HFFc6 (cell line): Measurements from ENCODE around the gene ADRA2A. TPM values are rescaled to one million over a fixed set of nuclear protein-coding genes. Genes with fewer than 3 reads are reported as not detected.

Experiments used
- DNase-seq: peaks from one replicate; pipeline ENCODE4 v3.0.0-alpha.2; 2018
- H3K27ac Mint-ChIP-seq: 2 replicates; pipeline ENCODE4 v1.8.0; 2020; ENCODE audit warnings: mild to moderate bottlenecking, mixed read lengths
- H3K27me3 Mint-ChIP-seq: 2 replicates; pipeline ENCODE4 v1.8.0; 2021; ENCODE audit warnings: mild to moderate bottlenecking, moderate library complexity, mixed read lengths; ENCODE audit not compliant: insufficient read depth
- H3K36me3 Mint-ChIP-seq: 2 replicates; pipeline ENCODE4 v1.8.0; 2021; ENCODE audit warnings: low read depth, mixed read lengths
- H3K4me1 Mint-ChIP-seq: 2 replicates; pipeline ENCODE4 v1.8.0; 2020; ENCODE audit warnings: low read depth, mixed read lengths
- H3K4me3 Mint-ChIP-seq: 2 replicates; pipeline ENCODE4 v1.8.0; 2020; ENCODE audit warnings: mild to moderate bottlenecking, moderate library complexity, mixed read lengths
- H3K9me3 Mint-ChIP-seq: 2 replicates; pipeline ENCODE4 v1.8.0; 2020; ENCODE audit warnings: mild to moderate bottlenecking, mixed read lengths
- total RNA-seq, 6 experiments: library from RNA; stranded (reverse); fragmentation: NEBNext Ultra II Directional; extraction: Animal tissue kit (Norgen Biotek cat#: 25700); gene quantifications; 2 replicates in 1 of 6; 3 replicates in 5 of 6; pipeline ENCODE4 v1.2.3, GENCODE V29; 2021
- TF ChIP-seq, protein P1 (sequence below): fragments of 200-600 bp; sonication (generic); IDR thresholded peaks from 2 replicates; pipeline ENCODE4 v1.5.0; 2021; ENCODE audit warnings: antibody characterized with exemption, mild to moderate bottlenecking

ADRA2A gene
- total RNA-seq, 6 experiments from 2014 or later = not detected

DNA sequence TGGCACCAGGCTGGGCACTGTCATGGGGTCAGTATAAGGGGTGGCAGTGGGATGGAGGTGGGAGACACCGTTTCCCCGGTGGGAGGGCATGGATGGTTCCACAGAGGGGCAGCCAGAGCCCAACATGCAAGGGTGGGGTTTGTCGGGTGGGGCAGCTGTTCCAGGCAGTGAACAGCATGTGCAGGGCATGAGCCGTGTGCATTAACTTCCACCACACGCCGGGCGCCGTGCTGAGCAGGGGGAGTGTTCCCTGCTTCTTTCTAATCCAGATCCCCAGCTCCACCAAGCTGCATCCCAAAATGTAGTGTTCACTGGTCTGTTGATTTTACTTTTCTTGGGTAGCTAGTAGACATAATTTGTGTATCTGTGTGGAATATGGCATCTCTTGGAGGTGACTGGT lies 29.3 kb downstream of the ADRA2A start:
- Mint-ChIP-seq H3K27me3 (peaks cover 7% of the 10 kb centered on the region; the same call in 1 of the 2 replicates), H3K36me3 (no peaks in the 10 kb centered on the region)

DNA sequence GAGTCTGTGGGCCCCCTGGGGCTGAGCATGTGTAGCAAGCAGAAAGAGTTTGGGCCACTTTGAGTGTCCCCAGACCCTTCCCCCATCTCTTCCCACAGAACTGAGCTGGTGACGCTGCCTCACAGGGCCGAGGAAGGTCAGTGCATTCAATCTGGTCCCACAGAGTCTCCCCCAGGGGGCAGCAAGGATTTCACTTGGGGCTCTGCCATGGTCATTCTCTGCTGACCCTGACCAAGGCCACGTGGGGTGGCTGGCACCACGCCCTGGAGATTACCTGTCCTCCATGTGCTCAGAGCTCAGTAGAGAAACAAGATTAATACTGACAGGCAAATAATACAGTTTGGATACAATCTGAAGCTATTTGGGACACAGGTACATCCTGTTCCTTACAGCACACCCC lies 30.2 kb downstream of the ADRA2A start:
- TF ChIP-seq, protein P1, sequence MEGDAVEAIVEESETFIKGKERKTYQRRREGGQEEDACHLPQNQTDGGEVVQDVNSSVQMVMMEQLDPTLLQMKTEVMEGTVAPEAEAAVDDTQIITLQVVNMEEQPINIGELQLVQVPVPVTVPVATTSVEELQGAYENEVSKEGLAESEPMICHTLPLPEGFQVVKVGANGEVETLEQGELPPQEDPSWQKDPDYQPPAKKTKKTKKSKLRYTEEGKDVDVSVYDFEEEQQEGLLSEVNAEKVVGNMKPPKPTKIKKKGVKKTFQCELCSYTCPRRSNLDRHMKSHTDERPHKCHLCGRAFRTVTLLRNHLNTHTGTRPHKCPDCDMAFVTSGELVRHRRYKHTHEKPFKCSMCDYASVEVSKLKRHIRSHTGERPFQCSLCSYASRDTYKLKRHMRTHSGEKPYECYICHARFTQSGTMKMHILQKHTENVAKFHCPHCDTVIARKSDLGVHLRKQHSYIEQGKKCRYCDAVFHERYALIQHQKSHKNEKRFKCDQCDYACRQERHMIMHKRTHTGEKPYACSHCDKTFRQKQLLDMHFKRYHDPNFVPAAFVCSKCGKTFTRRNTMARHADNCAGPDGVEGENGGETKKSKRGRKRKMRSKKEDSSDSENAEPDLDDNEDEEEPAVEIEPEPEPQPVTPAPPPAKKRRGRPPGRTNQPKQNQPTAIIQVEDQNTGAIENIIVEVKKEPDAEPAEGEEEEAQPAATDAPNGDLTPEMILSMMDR = no peak
- Mint-ChIP-seq H3K9me3 (no peaks in the 10 kb centered on the region), H3K4me1 (no peaks in the 10 kb centered on the region), H3K27ac (no peak overlapping the region), H3K36me3 (no peaks in the 10 kb centered on the region), H3K27me3 (peaks cover 7% of the 10 kb centered on the region; the same call in 1 of the 2 replicates), H3K4me3 (no peak overlapping the region)
- DNase-seq = no peak

More for the DNA sequence above, 29.3 kb downstream of the ADRA2A start:
- Mint-ChIP-seq H3K27ac (no peak overlapping the region), H3K4me1 (no peaks in the 10 kb centered on the region), H3K4me3 (no peak overlapping the region), H3K9me3 (no peaks in the 10 kb centered on the region)
- TF ChIP-seq, protein P1 = no peak
- no peak for DNase-seq

DNA sequence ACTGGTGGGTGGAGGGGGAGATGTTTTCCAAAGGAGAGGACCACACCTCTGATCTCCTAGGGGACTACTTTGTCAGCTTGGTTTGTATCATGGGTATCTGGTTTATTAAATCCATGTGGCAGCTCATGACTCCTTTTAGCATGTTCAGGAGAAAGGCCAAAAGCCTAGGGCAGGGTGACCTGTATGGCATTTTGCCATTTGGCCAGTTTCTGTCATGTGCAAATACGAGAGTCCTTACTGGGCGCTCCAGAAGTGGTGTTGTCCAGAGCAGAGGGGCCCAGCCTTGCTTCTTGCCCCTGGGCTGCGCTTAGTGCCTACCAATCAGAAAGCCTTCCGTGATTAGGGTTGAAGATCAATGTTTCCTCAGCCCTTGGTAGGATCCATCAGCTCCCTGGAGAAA lies 31.0 kb downstream of the ADRA2A start:
- H3K27ac Mint-ChIP-seq = no peak overlapping the region
- H3K27me3 Mint-ChIP-seq = peaks cover 7% of the 10 kb centered on the region; the same call in 1 of the 2 replicates
- H3K36me3 Mint-ChIP-seq = no peaks in the 10 kb centered on the region
- H3K9me3 Mint-ChIP-seq = no peaks in the 10 kb centered on the region
- H3K4me1 Mint-ChIP-seq = no peaks in the 10 kb centered on the region
- no peak for DNase-seq
- H3K4me3 Mint-ChIP-seq = no peak overlapping the region
- TF ChIP-seq, protein P1 = no peak

DNA sequence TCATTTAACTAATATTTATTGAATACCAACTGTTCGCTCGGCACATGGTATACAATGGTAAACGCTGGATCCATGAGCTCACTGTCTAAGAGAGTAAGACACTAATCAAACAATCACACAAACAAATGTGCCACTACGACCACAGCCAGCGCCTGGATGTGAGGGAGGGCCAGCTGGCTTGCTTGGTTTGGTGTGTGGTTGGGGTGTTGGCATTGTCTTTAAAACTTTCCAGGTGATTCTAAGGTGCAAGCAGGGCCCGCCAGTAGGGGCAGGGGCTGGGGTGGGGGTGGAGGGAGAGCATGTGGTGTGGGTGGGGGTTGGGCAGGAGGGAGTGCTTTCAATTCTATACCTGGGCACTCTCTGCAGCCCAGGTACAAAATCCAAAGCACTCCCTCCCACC lies 31.6 kb downstream of the ADRA2A start:
- TF ChIP-seq, protein P1 = no peak
- H3K36me3 Mint-ChIP-seq = no peaks in the 10 kb centered on the region
- peaks cover 7% of the 10 kb centered on the region; the same call in 1 of the 2 replicates for H3K27me3 Mint-ChIP-seq
- H3K9me3 Mint-ChIP-seq = no peaks in the 10 kb centered on the region
- H3K4me1 Mint-ChIP-seq = no peaks in the 10 kb centered on the region
- H3K4me3 Mint-ChIP-seq = no peak overlapping the region
- DNase-seq = no peak
- no peak overlapping the region for H3K27ac Mint-ChIP-seq

DNA sequence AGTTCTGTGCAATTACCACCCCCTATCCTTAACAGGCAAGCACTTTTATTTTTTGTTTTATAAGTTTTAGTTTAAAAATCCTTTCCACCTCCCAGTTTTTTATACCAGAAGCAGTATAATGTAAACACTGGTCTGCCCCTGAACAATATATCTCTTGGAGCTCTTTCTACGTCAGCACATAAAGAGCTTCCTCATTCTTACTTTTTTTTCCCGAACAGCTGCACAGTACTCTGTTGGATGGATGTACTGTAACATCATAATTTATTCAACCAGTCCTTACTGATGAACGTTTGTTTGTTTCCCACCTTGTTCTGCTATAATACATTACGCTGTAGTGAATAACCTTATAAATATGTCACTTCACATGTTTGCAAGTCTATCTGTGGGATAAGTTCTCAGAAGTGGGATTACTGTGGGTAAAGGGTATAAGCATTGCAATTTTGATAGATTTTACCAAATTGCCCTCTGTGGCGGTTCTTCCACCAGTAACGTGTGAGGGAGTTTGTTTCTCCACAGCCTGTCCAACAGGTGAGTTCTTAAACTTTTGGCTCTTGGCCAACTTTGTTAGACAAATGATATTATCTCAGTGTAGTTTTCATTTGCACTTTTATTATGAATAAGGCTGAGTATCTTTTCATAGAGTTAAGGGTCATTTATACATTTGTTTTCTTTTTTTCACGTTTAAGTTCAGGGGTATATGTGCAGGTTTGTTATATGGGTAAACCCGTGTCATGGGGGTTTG lies 32.8 kb downstream of the ADRA2A start:
- peaks cover 7% of the 10 kb centered on the region; the same call in 1 of the 2 replicates for H3K4me1 Mint-ChIP-seq
- H3K36me3 Mint-ChIP-seq = no peaks in the 10 kb centered on the region
- no peak overlapping the region for H3K27ac Mint-ChIP-seq
- TF ChIP-seq, protein P1 = no peak
- DNase-seq = no peak
- peaks cover 2% of the 10 kb centered on the region; the same call in 1 of the 2 replicates for H3K27me3 Mint-ChIP-seq
- H3K9me3 Mint-ChIP-seq = no peaks in the 10 kb centered on the region
- no peak overlapping the region for H3K4me3 Mint-ChIP-seq
